SK-N-MC (cell line): ENCODE measurements around the gene MAP1B.
A peak's percentile ranks its signal among the peaks of the same experiment; 100 is the strongest.

Experiments
- DNase-seq: peaks from one replicate; pipeline ENCODE4 v3.0.0-alpha.2; 2011; ENCODE audit warnings: low read depth, low spot score
- H3K27ac ChIP-seq: fragments of 200-600 bp; sonication (generic); 2 replicates; pipeline ENCODE4 v1.5.1; 2016; ENCODE audit warnings: mixed run types
- H3K36me3 ChIP-seq: fragments of 200-600 bp; sonication (generic); 2 replicates; pipeline ENCODE4 v1.6.1; 2017; ENCODE audit warnings: antibody characterized with exemption, low read length, mixed read lengths; ENCODE audit not compliant: insufficient read depth
- H3K4me3 ChIP-seq: fragments of 200-600 bp; sonication (generic); 2 replicates; pipeline ENCODE4 v1.5.1; 2016
- H3K9ac ChIP-seq: fragments of 200-600 bp; sonication (generic); 2 replicates; pipeline ENCODE4 v1.8.0; 2017; ENCODE audit warnings: mixed run types, mixed read lengths; ENCODE audit not compliant: insufficient read length
- H3K9me3 ChIP-seq: fragments of 200-600 bp; sonication (generic); 2 replicates; pipeline ENCODE4 v1.6.1; 2017; ENCODE audit warnings: low read depth, mild to moderate bottlenecking, antibody characterized with exemption, low read length, moderate library complexity, mixed read lengths
- EZH2 ChIP-seq: fragments of 200-600 bp; sonication (generic); IDR thresholded peaks from one replicate; pipeline ENCODE4 v1.6.1; 2017; ENCODE audit warnings: antibody characterized with exemption
- FOXP2 ChIP-seq: optimal IDR thresholded peaks from 2 replicates; pipeline ENCODE3; 2011; ENCODE audit warnings: mild to moderate bottlenecking, moderate library complexity; ENCODE audit not compliant: insufficient read depth; ENCODE audit errors: extremely low read length, control extremely low read depth
- POLR2AphosphoS5 ChIP-seq: IDR thresholded peaks from 2 replicates; pipeline ENCODE4 v1.6.1; 2012; ENCODE audit warnings: mild to moderate bottlenecking, low read depth, low read length, borderline replicate concordance

The MAP1B gene

DNA sequence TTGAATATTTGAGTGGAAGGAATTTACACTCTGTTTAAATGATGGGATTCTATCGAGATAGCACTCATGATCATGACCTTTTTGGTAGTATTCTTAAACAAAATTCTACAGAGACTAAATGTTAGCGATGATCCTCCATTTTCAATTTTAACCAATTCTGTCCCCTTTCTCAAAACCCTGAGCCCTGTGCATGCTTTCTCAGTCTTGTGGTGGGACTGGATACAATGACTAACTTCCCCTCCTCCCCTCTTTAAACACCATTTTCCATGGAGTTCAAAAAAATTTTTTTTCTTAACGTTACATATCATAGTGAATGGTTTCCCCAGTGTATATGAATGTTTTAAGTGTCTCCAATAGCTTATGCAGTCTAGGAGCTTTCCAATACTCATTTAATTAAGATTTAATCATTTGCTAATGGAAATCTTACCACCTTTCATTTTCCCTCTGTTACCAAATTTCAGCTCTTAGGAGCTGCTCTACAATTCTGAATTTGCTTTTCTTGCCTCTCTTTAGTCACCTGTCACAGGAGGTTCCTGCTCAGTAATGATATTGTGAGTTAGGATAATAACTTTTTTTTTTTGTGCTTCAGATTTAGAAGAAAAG is 101.2 kb downstream of the MAP1B start:
- Histone ChIP-seq H3K9me3 (no peaks in the 10 kb centered on the region), H3K36me3 (peaks cover 33% of the 10 kb centered on the region), H3K27ac (no peak overlapping the region), H3K4me3 (no peak overlapping the region), H3K9ac (no peak overlapping the region)
- no peak for TF ChIP-seq POLR2AphosphoS5
- TF ChIP-seq FOXP2, result no peak
- TF ChIP-seq EZH2, result no peak
- DNase-seq, result no peak

DNA sequence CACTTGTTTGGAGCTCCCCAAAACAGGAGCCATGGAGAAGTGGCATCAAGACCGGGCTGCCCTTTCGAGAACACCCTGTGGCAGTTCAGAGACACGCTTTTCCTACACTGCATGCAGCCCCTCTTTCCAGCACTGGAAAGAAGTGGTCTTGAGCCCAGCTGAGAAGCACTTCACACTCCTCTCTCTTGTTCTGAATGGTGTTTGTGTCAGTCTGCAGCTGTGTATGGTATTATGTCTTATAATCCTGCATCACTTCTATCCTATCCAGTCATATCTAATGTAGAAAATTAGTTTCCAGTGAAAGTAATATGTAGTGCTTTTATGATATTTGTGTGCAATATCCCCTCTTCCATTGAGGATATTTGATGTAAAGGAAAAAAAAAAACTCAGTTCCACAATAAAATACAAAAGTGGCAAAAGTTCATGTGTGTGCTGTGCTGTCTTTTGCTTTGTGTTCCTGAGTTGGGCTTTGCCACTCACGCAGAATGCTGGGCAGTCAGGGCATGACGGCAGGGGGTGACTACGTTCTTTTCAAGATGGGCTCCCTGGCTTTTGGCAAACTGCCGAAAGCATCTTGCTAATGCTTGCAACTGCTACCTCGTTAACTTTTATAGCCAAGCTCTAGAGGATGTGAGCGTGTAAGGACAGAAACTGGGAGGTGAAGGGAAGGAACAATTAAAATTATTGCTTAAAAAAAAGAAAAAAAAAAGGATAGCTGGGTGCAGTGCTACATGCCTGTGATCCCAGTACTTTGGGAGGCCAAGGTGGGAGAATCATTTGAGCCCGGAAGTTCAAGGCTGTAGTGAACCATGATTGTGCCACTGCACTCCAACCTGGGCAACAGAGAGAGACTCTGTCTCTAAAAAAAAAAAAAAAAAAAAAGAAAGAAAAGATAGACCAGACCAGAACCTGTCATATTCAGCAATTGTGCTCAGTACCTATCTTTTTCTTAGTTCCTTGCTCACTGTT is 102.2 kb downstream of the MAP1B start:
- peak; percentile 71 for DNase-seq
- H3K36me3 ChIP-seq, result peaks cover 26% of the 10 kb centered on the region
- H3K4me3 ChIP-seq, result peak overlapping the region; percentile 34; the same call in 1 of the 2 replicates
- H3K9me3 ChIP-seq, result no peaks in the 10 kb centered on the region
- H3K9ac ChIP-seq, result no peak overlapping the region
- TF ChIP-seq POLR2AphosphoS5 (no peak), FOXP2 (no peak), EZH2 (no peak)
- H3K27ac ChIP-seq, result peak overlapping the region; percentile 8

DNA sequence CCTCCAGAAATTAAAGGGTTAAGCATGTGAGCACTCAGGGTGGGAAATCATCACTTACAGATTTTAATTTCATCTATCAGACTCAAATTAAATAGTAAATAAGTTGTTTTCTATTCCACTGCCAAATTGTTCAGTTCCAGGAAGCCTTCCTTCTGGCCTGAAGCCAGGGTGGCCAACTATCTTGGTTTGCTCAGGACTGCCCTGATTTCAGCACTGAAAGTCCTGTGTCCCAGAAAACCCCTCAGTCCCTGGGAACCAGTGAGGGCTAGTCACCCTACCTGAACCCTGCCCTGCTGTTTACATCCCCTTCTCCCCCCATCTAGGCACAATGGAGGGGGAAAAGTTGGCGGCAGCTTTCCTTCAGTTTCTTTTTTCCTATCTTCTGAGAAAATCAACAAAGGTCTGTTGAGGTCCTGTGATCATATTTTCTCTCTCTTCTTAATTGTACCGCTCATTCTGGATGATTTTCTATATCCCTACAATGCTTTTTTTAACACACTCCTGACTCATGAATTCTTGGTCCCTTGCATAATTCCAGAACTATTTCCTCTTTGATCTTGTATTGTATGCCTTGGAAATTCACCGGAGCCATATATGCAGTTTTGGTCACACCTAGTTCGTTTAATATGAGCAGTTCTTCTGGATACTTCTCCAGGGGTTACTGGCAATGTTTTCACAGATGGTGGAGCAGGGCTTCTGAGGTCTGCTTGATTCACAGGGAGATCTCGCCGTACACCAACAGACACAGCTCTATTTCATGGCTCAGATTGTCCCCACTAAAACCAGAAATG is 103.8 kb downstream of the MAP1B start:
- TF ChIP-seq FOXP2 (no peak), POLR2AphosphoS5 (no peak), EZH2 (no peak)
- no peak overlapping the region for H3K4me3 ChIP-seq
- H3K27ac ChIP-seq, result peak overlapping the region; percentile 51
- peaks cover 19% of the 10 kb centered on the region for H3K36me3 ChIP-seq
- no peak for DNase-seq
- H3K9me3 ChIP-seq, result no peaks in the 10 kb centered on the region
- H3K9ac ChIP-seq, result no peak overlapping the region

DNA sequence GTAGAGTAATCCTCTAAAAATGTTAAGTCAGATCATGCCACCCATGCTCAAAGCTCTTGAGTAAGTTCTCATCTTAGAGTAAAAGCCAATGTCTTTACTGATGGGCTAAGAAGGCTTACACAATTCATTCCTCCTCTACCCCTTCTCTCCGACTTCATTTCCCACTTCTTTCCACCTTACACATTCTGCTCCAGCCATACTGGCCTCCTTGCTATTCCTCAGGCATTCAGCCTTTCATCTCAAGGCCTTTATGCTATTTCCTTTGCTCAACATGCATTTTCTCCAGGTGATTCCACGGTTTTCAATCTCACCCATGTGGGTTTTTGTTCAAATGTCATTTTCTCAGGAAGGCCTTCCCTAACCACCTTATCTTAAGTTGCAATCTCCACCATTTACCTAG is 104.9 kb downstream of the MAP1B start:
- no peak for DNase-seq
- TF ChIP-seq EZH2 (no peak), FOXP2 (no peak), POLR2AphosphoS5 (no peak)
- Histone ChIP-seq H3K9ac (no peak overlapping the region), H3K27ac (no peak overlapping the region), H3K4me3 (no peak overlapping the region), H3K36me3 (peaks cover 16% of the 10 kb centered on the region; the same call in 1 of the 2 replicates), H3K9me3 (no peaks in the 10 kb centered on the region)

DNA sequence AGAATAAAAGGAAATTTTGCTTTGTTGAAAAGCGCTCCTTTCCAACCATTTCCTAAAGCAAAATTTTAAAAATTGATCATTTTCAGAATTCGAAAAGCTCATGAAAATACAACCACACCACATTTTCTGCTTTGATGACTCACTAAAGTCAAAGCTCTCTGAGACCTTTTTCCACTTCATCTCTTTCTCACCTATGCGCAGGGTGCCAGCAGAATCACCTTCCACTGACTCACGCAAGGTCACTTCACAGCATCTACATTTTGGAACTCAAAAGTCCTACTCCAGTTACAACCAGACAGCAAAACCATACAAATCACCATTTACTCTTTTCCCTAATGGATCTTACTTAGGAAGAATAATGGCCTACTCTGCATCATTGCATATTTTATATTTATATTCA is 106.2 kb downstream of the MAP1B start:
- Histone ChIP-seq H3K9me3 (no peaks in the 10 kb centered on the region), H3K36me3 (peaks cover 29% of the 10 kb centered on the region), H3K9ac (no peak overlapping the region), H3K4me3 (no peak overlapping the region), H3K27ac (no peak overlapping the region)
- TF ChIP-seq POLR2AphosphoS5 (no peak), EZH2 (no peak), FOXP2 (no peak)
- no peak for DNase-seq

DNA sequence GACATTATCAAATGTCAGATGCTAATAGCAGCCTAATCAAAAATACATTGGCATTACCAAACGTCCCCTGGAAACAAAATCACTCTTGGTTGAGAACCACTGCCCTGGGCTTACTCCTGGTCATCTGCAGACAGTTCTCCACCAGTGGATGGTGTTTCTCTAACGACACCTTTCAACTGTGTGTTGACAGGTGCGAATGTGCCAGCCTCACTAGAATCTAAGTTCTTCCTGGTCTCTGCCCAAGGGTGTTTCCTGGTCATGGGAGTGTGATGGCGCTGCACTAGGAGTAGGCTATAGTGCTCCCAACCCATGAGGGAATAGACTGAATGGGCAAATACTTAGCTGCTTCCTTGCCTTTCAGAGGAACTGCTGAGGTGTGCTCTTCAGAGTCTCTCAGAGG is 106.9 kb downstream of the MAP1B start:
- TF ChIP-seq FOXP2 (no peak), EZH2 (no peak), POLR2AphosphoS5 (no peak)
- H3K9ac ChIP-seq, result no peak overlapping the region
- H3K27ac ChIP-seq, result no peak overlapping the region
- H3K4me3 ChIP-seq, result no peak overlapping the region
- H3K9me3 ChIP-seq, result no peaks in the 10 kb centered on the region
- no peak for DNase-seq
- H3K36me3 ChIP-seq, result peaks cover 36% of the 10 kb centered on the region

DNA sequence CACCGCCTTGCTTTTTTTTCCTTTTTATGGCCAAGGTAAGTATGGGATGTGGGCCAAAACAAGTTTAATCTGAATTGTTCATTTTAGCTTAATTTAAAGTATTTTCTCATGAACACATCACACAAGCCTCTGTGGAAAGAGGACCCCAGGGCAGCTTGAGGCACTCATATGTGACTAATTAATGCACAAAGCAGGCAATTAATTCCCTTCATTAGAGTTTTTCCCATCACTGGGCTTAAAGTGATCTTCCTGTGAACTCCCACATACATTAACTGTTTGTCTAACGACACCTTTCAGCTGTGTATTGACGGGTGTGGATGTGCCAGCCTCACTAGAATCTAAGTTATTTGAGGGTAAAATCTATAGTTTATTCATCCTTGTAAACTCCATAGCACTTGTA is 109.5 kb downstream of the MAP1B start:
- no peak for TF ChIP-seq EZH2
- no peak for TF ChIP-seq POLR2AphosphoS5
- TF ChIP-seq FOXP2, result no peak
- Histone ChIP-seq H3K4me3 (no peak overlapping the region), H3K9ac (no peak overlapping the region), H3K27ac (no peak overlapping the region), H3K9me3 (no peaks in the 10 kb centered on the region), H3K36me3 (peaks cover 62% of the 10 kb centered on the region)
- DNase-seq, result no peak

DNA sequence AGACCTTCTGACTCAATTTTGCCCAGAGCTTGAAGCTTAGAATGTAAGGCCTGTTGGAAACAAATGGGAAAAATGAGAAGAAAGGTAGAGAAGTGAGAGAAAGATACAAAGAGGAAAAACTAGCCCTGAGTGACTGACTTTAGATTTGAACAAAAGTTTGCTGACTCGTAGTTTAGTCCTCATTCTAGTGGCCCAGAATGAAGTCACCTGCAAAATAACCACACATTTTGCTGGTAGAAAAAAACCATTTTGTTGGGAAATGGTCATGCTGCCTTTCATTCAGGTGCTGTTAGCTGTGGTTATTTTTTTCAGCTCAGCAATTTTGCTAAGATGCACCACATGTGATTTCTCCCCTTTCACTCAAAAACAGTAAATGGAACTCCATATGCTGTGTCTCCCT is 113.8 kb downstream of the MAP1B start:
- peaks cover 96% of the 10 kb centered on the region for H3K36me3 ChIP-seq
- no peak overlapping the region for H3K9ac ChIP-seq
- TF ChIP-seq POLR2AphosphoS5 (no peak), FOXP2 (no peak), EZH2 (no peak)
- no peak overlapping the region for H3K4me3 ChIP-seq
- no peak overlapping the region for H3K27ac ChIP-seq
- H3K9me3 ChIP-seq, result no peaks in the 10 kb centered on the region
- no peak for DNase-seq
